Brain microvascular endothelial cell (primary cell): ENCODE results near the gene HS6ST3.

Source experiments
- DNase-seq: peaks from one replicate; pipeline ENCODE4 v3.0.0-alpha.2; 2020
- H3K27ac ChIP-seq: fragments of 250-450 bp; sonication (Bioruptor Pico); 2 replicates; pipeline ENCODE4 v1.5.1; 2020; ENCODE audit warnings: mild to moderate bottlenecking, moderate library complexity
- H3K27me3 ChIP-seq: fragments of 250-450 bp; sonication (Bioruptor Pico); replicated peaks from 2 replicates; pipeline ENCODE4 v1.5.1; 2020; ENCODE audit warnings: mild to moderate bottlenecking
- H3K36me3 ChIP-seq: fragments of 250-450 bp; sonication (Bioruptor Pico); replicated peaks from 2 replicates; pipeline ENCODE4 v1.5.1; 2020; ENCODE audit warnings: mild to moderate bottlenecking
- H3K4me3 ChIP-seq: 2 replicates; pipeline ENCODE4 v1.5.1; 2011; ENCODE audit warnings: low read depth, mild to moderate bottlenecking, control low read depth, low read length, moderate library complexity
- CTCF ChIP-seq: IDR thresholded peaks from 2 replicates; pipeline ENCODE4 v1.5.1; 2011; ENCODE audit warnings: low read depth, mild to moderate bottlenecking, moderate library complexity, low read length, control low read depth, inconsistent platforms; ENCODE audit errors: missing control alignments
- in situ Hi-C: cut with HindIII; loops from 2 replicates; pipeline ENCODE4 v1.10.0; 2017; ENCODE audit warnings: low sequenced_read_pairs, low pct_ligation_motif_present

Gene HS6ST3

GRCh38 chr13:96816874-96817273 is 727.0 kb downstream of the HS6ST3 start:
- DNase-seq, result no peak
- no peak for TF ChIP-seq CTCF

DNA sequence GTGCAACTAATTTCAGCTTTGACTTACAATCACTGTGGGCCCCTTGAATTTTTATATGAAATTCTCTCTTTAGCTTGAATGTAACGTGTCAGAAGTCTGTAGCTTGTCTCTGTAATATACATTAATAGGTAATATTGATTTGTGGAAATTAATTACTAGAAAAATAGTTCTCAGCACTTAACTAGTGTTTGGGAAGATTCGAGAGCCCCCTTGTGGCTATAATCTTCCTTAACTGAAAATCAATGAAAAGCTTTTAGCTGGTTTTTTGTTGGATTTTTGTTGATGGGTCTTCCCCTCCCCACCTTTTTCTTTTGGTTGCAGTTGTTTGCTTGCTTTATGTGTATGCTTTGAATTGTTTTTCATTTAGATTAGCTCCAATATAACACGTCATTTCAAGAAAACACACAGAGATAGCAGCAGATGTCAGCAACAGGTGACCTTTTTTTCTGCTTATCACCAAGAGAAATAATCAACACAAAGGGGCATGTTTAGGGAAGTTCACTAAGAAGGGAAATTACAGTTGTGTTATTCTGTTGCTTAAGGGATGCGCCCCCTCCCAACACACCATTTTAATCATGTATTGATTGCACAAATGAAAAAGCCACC is 727.5 kb downstream of the HS6ST3 start:
- TF ChIP-seq CTCF, result peak; percentile 48
- Histone ChIP-seq H3K27me3 (no peaks in the 10 kb centered on the region), H3K4me3 (no peak overlapping the region), H3K27ac (no peak overlapping the region), H3K36me3 (no peaks in the 10 kb centered on the region)
- DNase-seq, result no peak
- in situ Hi-C loops, result no loop called here

More at GRCh38 chr13:96816874-96817273, 727.0 kb downstream of the HS6ST3 start:
- no peaks in the 10 kb centered on the region for H3K27me3 ChIP-seq
- no peak overlapping the region for H3K4me3 ChIP-seq
- no peaks in the 10 kb centered on the region for H3K36me3 ChIP-seq
- H3K27ac ChIP-seq, result no peak overlapping the region
- in situ Hi-C loops, result no loop called here

GRCh38 chr13:96819375-96819774 is 729.5 kb downstream of the HS6ST3 start:
- in situ Hi-C loops, result no loop called here
- no peak overlapping the region for H3K4me3 ChIP-seq
- no peak for DNase-seq
- no peak for TF ChIP-seq CTCF
- H3K36me3 ChIP-seq, result no peaks in the 10 kb centered on the region
- H3K27ac ChIP-seq, result no peak overlapping the region
- H3K27me3 ChIP-seq, result no peaks in the 10 kb centered on the region

DNA sequence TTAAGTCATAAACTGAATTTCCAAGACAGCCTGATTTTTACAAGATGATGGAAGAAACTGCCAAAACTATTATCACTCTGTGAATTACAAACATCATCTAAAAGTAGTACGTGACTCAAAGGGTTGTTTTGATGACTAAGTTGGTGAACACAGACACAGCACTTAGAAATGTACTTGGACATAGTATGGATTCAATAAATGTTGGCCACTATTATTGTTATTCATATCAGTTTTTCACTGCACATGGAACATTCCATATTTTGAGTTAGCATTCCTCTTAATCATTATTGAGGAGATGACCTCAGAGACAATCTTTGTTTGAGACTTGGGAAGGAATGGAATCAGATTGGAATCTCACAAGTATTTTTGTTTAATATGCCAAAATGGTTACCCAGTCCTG is 731.5 kb downstream of the HS6ST3 start:
- no peak overlapping the region for H3K4me3 ChIP-seq
- no peaks in the 10 kb centered on the region for H3K36me3 ChIP-seq
- in situ Hi-C loops, result no loop called here
- H3K27me3 ChIP-seq, result no peaks in the 10 kb centered on the region
- DNase-seq, result peak; percentile 21
- no peak for TF ChIP-seq CTCF
- H3K27ac ChIP-seq, result no peak overlapping the region

DNA sequence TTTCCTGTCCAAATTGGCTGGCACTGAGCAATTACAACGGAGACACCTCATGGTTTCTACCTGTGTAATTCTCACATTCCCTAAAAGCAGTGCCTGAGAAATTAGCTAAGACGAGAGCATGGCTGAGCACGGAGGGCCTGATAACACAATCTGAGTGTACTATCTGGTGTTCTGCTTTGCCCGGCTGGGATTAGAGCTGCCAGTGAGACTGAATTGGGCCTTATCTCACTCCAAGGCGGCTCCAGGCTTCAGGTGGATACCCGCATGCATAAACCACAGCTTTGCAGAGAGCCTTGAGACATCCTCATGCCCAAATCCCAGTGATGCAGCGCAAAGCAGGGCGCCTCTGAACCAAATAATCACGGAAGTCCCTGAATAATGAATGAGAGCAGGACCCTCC is 732.1 kb downstream of the HS6ST3 start:
- Histone ChIP-seq H3K36me3 (no peaks in the 10 kb centered on the region), H3K4me3 (no peak overlapping the region), H3K27me3 (no peaks in the 10 kb centered on the region), H3K27ac (no peak overlapping the region)
- in situ Hi-C loops, result no loop called here
- no peak for TF ChIP-seq CTCF
- no peak for DNase-seq

DNA sequence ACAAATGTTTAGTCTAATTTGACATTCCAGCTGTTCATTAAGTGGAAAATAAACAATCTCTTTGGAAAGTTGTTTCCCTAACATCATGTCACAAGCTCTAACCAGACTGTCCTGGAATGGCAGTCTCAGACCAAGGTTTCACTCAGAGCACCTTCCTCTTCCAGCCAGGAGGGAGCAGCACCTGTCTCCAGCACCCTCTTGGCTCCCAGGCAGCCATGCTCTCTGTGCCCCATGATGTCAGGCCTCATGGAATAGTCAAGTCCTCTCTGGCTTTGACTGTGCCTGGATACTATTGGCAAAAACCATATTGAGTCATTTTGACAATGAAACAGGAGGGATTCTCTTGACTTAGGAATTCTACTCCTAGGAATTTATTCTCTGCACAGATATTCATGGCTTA is 733.0 kb downstream of the HS6ST3 start:
- peak; percentile 48 for TF ChIP-seq CTCF
- Histone ChIP-seq H3K36me3 (no peaks in the 10 kb centered on the region), H3K4me3 (no peak overlapping the region), H3K27me3 (no peaks in the 10 kb centered on the region), H3K27ac (no peak overlapping the region)
- DNase-seq, result no peak
- in situ Hi-C loops, result no loop called here
